K562 (cell line): ENCODE results near the gene EYA2.

Experiments
- CTCF ChIP-seq, 3 experiments: IDR thresholded peaks in 2 of 3; conservative IDR thresholded peaks in 1 of 3; 2 replicates each; pipeline ENCODE4 v1.5.1; 2011 to 2012; ENCODE audit warnings: low read length in 3 of 3, mild to moderate bottlenecking in 3 of 3, control low read depth in 2 of 3, improper control_type of control experiment in 1 of 3, inconsistent platforms in 1 of 3, low read depth in 1 of 3, mixed read lengths in 1 of 3, moderate library complexity in 1 of 3; ENCODE audit not compliant: insufficient read depth in 2 of 3
- ETV6 ChIP-seq, 3 experiments: fragments of 150-350 bp in 1 of 3; sonication (generic) in 1 of 3; formaldehyde crosslinking in 1 of 3; IDR thresholded peaks; 2 replicates each; pipeline versions ENCODE4 v1.6.1 to v1.8.0; 2014 to 2022; ENCODE audit warnings: borderline replicate concordance in 2 of 3, low read depth in 2 of 3, antibody characterized with exemption in 1 of 3, low read length in 1 of 3, mild to moderate bottlenecking in 1 of 3, missing genetic modification reagents in 1 of 3
- FOXO4 ChIP-seq: fragments of 450-650 bp; formaldehyde crosslinking; IDR thresholded peaks from 2 replicates; pipeline ENCODE4 v1.4.0; 2020; ENCODE audit warnings: mild to moderate bottlenecking, moderate library complexity
- HNRNPH1 ChIP-seq: fragments of 200-400 bp; formaldehyde crosslinking; optimal IDR thresholded peaks from 2 replicates; pipeline ENCODE3; 2017; ENCODE audit warnings: low read depth, mild to moderate bottlenecking, low read length, moderate library complexity
- MCM7 ChIP-seq, 2 experiments: fragments of 450-650 bp; IDR thresholded peaks; 2 replicates each; pipeline ENCODE4 v1.6.1; 2016 to 2018
- MYC ChIP-seq, 2 experiments: fragments of 250-450 bp in 1 of 2; sonication (Bioruptor Pico) in 1 of 2; IDR thresholded peaks; 2 replicates each; pipeline versions ENCODE4 v1.5.1 to v1.6.1; 2012 to 2021; ENCODE audit warnings: low read depth in 2 of 2, borderline replicate concordance in 1 of 2, improper control_type of control experiment in 1 of 2, low read length in 1 of 2, mild to moderate bottlenecking in 1 of 2, moderate library complexity in 1 of 2
- NR2C1 ChIP-seq, 2 experiments: fragments of 450-650 bp; IDR thresholded peaks; 2 replicates each; pipeline ENCODE4 v1.6.1; 2017; ENCODE audit warnings: mild to moderate bottlenecking in 2 of 2, antibody characterized with exemption in 1 of 2, inconsistent platforms in 1 of 2, missing compliant biosample characterization in 1 of 2, missing genetic modification characterization in 1 of 2
- POLR2A ChIP-seq: fragments of 450-650 bp; conservative IDR thresholded peaks from 2 replicates; pipeline ENCODE4 v1.6.1; 2016
- REST ChIP-seq, 2 experiments: fragments of 450-650 bp; formaldehyde crosslinking in 1 of 2; IDR thresholded peaks; 2 replicates each; pipeline versions ENCODE4 v1.4.0 to v1.6.1; 2014 to 2020; ENCODE audit warnings: mild to moderate bottlenecking in 2 of 2, borderline replicate concordance in 1 of 2, low read depth in 1 of 2
- RFX5 ChIP-seq: IDR thresholded peaks from 2 replicates; pipeline ENCODE4 v1.6.1; 2011; ENCODE audit warnings: low read depth, mild to moderate bottlenecking, improper control_type of control experiment, low read length
- TFE3 ChIP-seq: fragments of 450-650 bp; formaldehyde crosslinking; IDR thresholded peaks from 2 replicates; pipeline ENCODE4 v1.4.0; 2020; ENCODE audit warnings: mild to moderate bottlenecking, mixed read lengths
- TRIM24 ChIP-seq, 2 experiments: fragments of 450-650 bp; IDR thresholded peaks; 2 replicates each; pipeline ENCODE4 v1.6.1; 2016
- ZNF280A ChIP-seq: fragments of 450-650 bp; IDR thresholded peaks from 2 replicates; pipeline ENCODE4 v1.6.1; 2018; ENCODE audit warnings: mild to moderate bottlenecking, low read depth; ENCODE audit not compliant: partially characterized antibody

- TF ChIP-seq CTCF (IDR thresholded peaks at IDR 0.05 in 2 of 3, conservative IDR thresholded peaks at IDR 0.05 in 1 of 3; ENCODE audit: insufficient read depth in 2 of 3, low read depth in 1 of 3, low read length in 3 of 3) (no peak), RFX5 (no peak), HNRNPH1 (no peak), ZNF280A (no peak), ETV6 (IDR thresholded peaks at IDR 0.05; ENCODE audit: borderline replicate concordance in 1 of 2, low read depth in 2 of 2, low read length in 1 of 2) (no peak), ETV6 (CRISPR knock-in tag; IDR thresholded peaks at IDR 0.05; ENCODE audit: borderline replicate concordance) (no peak), POLR2A (no peak), MYC (IDR thresholded peaks at IDR 0.05; ENCODE audit: low read depth, low read length) (no peak), MYC (CRISPR knock-in tag; IDR thresholded peaks at IDR 0.05; ENCODE audit: borderline replicate concordance, low read depth) (no peak), MCM7 (IDR thresholded peaks at IDR 0.05) (no peak), TRIM24 (IDR thresholded peaks at IDR 0.05) (no peak), TFE3 (CRISPR knock-in tag) (no peak), NR2C1 (IDR thresholded peaks at IDR 0.05) (no peak), NR2C1 (tag; IDR thresholded peaks at IDR 0.05) (no peak), FOXO4 (CRISPR knock-in tag) (no peak), REST (IDR thresholded peaks at IDR 0.05; ENCODE audit: borderline replicate concordance) (no peak), REST (CRISPR knock-in tag; IDR thresholded peaks at IDR 0.05; ENCODE audit: low read depth) (no peak)
Observed at GRCh38 chr20:47231382-47232039, 336.9 kb downstream of the EYA2 start.
